ENCODE measurements around the gene C2orf72.

- no peak for TF ChIP-seq POLR2AphosphoS5 (IDR thresholded peaks at IDR 0.05; ENCODE audit: low read depth, low read length)
- TF ChIP-seq CTCF (IDR thresholded peaks at IDR 0.05): no peak
These were observed 1.2 kb upstream of the C2orf72 start for GRCh38 chr2:231036131-231036530.

All from Panc1 (cell line).